ENCODE results near the gene NEDD8. TPM values are rescaled to one million over a fixed set of nuclear protein-coding genes. Genes with fewer than 3 reads are reported as not detected.
"Not testable (repeated sequence)": the region's sequence is repeated elsewhere in the genome, so short reads cannot be mapped to it uniquely, and the experiment has no call there.

Gene NEDD8
- polyA plus RNA-seq, 6 donors from 2014 or later, result 306 to 385 (median 326) TPM

- no peak overlapping the region for H3K4me3 Mint-ChIP-seq
- H3K4me1 Mint-ChIP-seq, result peaks cover 17 to 21% (median 18%) of the 10 kb centered on the region in 3 donors
- ATAC-seq (ENCODE audit: low read depth in 2 of 2) (no peak), DNase-seq (no peak)
- H3K27me3 Mint-ChIP-seq, result no peaks in the 10 kb centered on the region
- no peaks in the 10 kb centered on the region for H3K36me3 Mint-ChIP-seq
- peak overlapping the region in 2 of 6 donors; percentile 44 to 62 for H3K27ac Mint-ChIP-seq
- no peaks in the 10 kb centered on the region for H3K9me3 Mint-ChIP-seq
Measured at GRCh38 chr14:24219521-24219920, 12.6 kb downstream of the NEDD8 start.

GRCh38 chr14:24219080-24219479 lies 13.1 kb downstream of the NEDD8 start:
- no peak for ATAC-seq (ENCODE audit: low read depth in 2 of 2)
- no peaks in the 10 kb centered on the region for H3K9me3 Mint-ChIP-seq
- peak overlapping the region in 1 of 6 donors; percentile 44 for H3K27ac Mint-ChIP-seq
- H3K4me3 Mint-ChIP-seq, result no peak overlapping the region
- no peaks in the 10 kb centered on the region for H3K27me3 Mint-ChIP-seq
- no peaks in the 10 kb centered on the region for H3K36me3 Mint-ChIP-seq
- peaks cover 20 to 26% (median 20%) of the 10 kb centered on the region in 3 donors for H3K4me1 Mint-ChIP-seq
- DNase-seq, result no peak

- not testable (repeated sequence) for H3K27me3 Mint-ChIP-seq; H3K36me3 Mint-ChIP-seq; ATAC-seq (ENCODE audit: low read depth in 2 of 2); H3K4me3 Mint-ChIP-seq; DNase-seq; H3K9me3 Mint-ChIP-seq
- peak overlapping the region in 3 of 6 donors; percentile 18 to 63 (median 62) for H3K27ac Mint-ChIP-seq
- H3K4me1 Mint-ChIP-seq, result peaks cover 30 to 47% (median 35%) of the 10 kb centered on the region in 3 donors
Measured at GRCh38 chr14:24216876-24217275, 15.3 kb downstream of the NEDD8 start.

GRCh38 chr14:24216345-24216699 lies 15.8 kb downstream of the NEDD8 start:
- peak overlapping the region in 7 of 8 donors; percentile 91 to 97 (median 93) for H3K4me3 Mint-ChIP-seq
- H3K27me3 Mint-ChIP-seq, result no peaks in the 10 kb centered on the region
- H3K4me1 Mint-ChIP-seq, result peaks cover 35 to 53% (median 41%) of the 10 kb centered on the region in 3 donors
- ATAC-seq (ENCODE audit: low read depth in 2 of 2) (no peak), DNase-seq (no peak)
- H3K27ac Mint-ChIP-seq, result peak overlapping the region; percentile 79 to 99 (median 98)
- H3K9me3 Mint-ChIP-seq, result no peaks in the 10 kb centered on the region
- H3K36me3 Mint-ChIP-seq, result peaks cover 0 to 6% of the 10 kb centered on the region in 2 donors

- Mint-ChIP-seq H3K27me3 (no peaks in the 10 kb centered on the region), H3K36me3 (peaks cover 0 to 10% of the 10 kb centered on the region in 2 donors), H3K4me1 (peaks cover 37 to 59% (median 43%) of the 10 kb centered on the region in 3 donors), H3K4me3 (peak within 1 kb of the TSS; percentile 91 to 97 (median 94)), H3K9me3 (no peaks in the 10 kb centered on the region), H3K27ac (peak within 1 kb of the TSS; percentile 79 to 99 (median 98))
- ATAC-seq (ENCODE audit: low read depth in 2 of 2), result peak; percentile 71 to 72
- DNase-seq, result peak; percentile 85
Measured at GRCh38 chr14:24215495-24216344, 16.4 kb downstream of the NEDD8 start, which contains the start of gene MDP1. Gene MDP1, minus strand, starts transcription at chr14:24216066. Its CDS starts 111 bp downstream, at chr14:24215955.

- Mint-ChIP-seq H3K27me3 (no peaks in the 10 kb centered on the region), H3K27ac (peak overlapping the region; percentile 97 to 100 (median 99)), H3K36me3 (peaks cover 10 to 17% of the 10 kb centered on the region in 2 donors), H3K9me3 (no peaks in the 10 kb centered on the region), H3K4me3 (peak overlapping the region; percentile 74 to 99 (median 94)), H3K4me1 (peaks cover 38 to 71% (median 53%) of the 10 kb centered on the region in 3 donors)
- ATAC-seq (ENCODE audit: low read depth in 2 of 2) (no peak), DNase-seq (no peak)
Measured at GRCh38 chr14:24213866-24214662, 18.1 kb downstream of the NEDD8 start.

- Mint-ChIP-seq H3K4me1 (peaks cover 38 to 71% (median 53%) of the 10 kb centered on the region in 3 donors), H3K36me3 (peaks cover 10 to 17% of the 10 kb centered on the region in 2 donors), H3K27me3 (no peaks in the 10 kb centered on the region), H3K4me3 (peak within 1 kb of the TSS; percentile 91 to 99 (median 96)), H3K9me3 (no peaks in the 10 kb centered on the region), H3K27ac (peak within 1 kb of the TSS; percentile 97 to 100 (median 99))
- peak; percentile 76 to 77 for ATAC-seq (ENCODE audit: low read depth in 2 of 2)
- peak; percentile 95 for DNase-seq
Measured at GRCh38 chr14:24212924-24213865, 19.0 kb downstream of the NEDD8 start, which contains the start of gene CHMP4A. Gene CHMP4A, minus strand, starts transcription at chr14:24213488. Its CDS starts 49 bp downstream, at chr14:24213439.

GRCh38 chr14:24211311-24211710 lies 20.9 kb downstream of the NEDD8 start:
- Mint-ChIP-seq H3K27ac (peak overlapping the region in 5 of 6 donors; percentile 54 to 99 (median 98)), H3K4me1 (peaks cover 53 to 83% (median 62%) of the 10 kb centered on the region in 3 donors), H3K27me3 (no peaks in the 10 kb centered on the region), H3K4me3 (peak overlapping the region in 4 of 8 donors; percentile 47 to 98 (median 93)), H3K36me3 (peaks cover 22 to 27% of the 10 kb centered on the region in 2 donors), H3K9me3 (no peaks in the 10 kb centered on the region)
- no peak for DNase-seq
- no peak for ATAC-seq (ENCODE audit: low read depth in 2 of 2)

GRCh38 chr14:24207625-24208024 lies 24.5 kb downstream of the NEDD8 start:
- Mint-ChIP-seq H3K9me3 (peaks cover 0 to 2% (median 0%) of the 10 kb centered on the region in 7 donors), H3K27me3 (no peaks in the 10 kb centered on the region), H3K4me1 (peaks cover 46 to 61% (median 52%) of the 10 kb centered on the region in 3 donors), H3K27ac (peak overlapping the region in 4 of 6 donors; percentile 12 to 73 (median 46)), H3K4me3 (peak overlapping the region in 1 of 8 donors; percentile 61), H3K36me3 (peaks cover 35 to 45% of the 10 kb centered on the region in 2 donors)
- ATAC-seq (ENCODE audit: low read depth in 2 of 2) (peak in 1 of 2 donors; percentile 27), DNase-seq (no peak)

- DNase-seq (peak; percentile 33), ATAC-seq (ENCODE audit: low read depth in 2 of 2) (peak; percentile 78 to 84)
- H3K36me3 Mint-ChIP-seq, result peaks cover 37 to 47% of the 10 kb centered on the region in 2 donors
- peak overlapping the region; percentile 71 to 96 (median 88) for H3K27ac Mint-ChIP-seq
- H3K27me3 Mint-ChIP-seq, result no peaks in the 10 kb centered on the region
- peaks cover 0 to 2% (median 0%) of the 10 kb centered on the region in 7 donors for H3K9me3 Mint-ChIP-seq
- H3K4me1 Mint-ChIP-seq, result peaks cover 46 to 56% (median 47%) of the 10 kb centered on the region in 3 donors
- H3K4me3 Mint-ChIP-seq, result peak overlapping the region in 5 of 8 donors; percentile 13 to 61 (median 34)
Measured at GRCh38 chr14:24207104-24207551, 25.0 kb downstream of the NEDD8 start.

GRCh38 chr14:24206260-24207103 lies 25.7 kb downstream of the NEDD8 start:
- H3K36me3 Mint-ChIP-seq, result peaks cover 38 to 49% of the 10 kb centered on the region in 2 donors
- no peak for ATAC-seq (ENCODE audit: low read depth in 2 of 2)
- peak overlapping the region in 3 of 8 donors; percentile 13 to 61 (median 57) for H3K4me3 Mint-ChIP-seq
- no peaks in the 10 kb centered on the region for H3K27me3 Mint-ChIP-seq
- peak overlapping the region; percentile 71 to 96 (median 88) for H3K27ac Mint-ChIP-seq
- peaks cover 0 to 2% (median 0%) of the 10 kb centered on the region in 7 donors for H3K9me3 Mint-ChIP-seq
- peaks cover 43 to 52% (median 44%) of the 10 kb centered on the region in 3 donors for H3K4me1 Mint-ChIP-seq
- DNase-seq, result no peak
